Measurements from ENCODE around the gene USP36.

DNA sequence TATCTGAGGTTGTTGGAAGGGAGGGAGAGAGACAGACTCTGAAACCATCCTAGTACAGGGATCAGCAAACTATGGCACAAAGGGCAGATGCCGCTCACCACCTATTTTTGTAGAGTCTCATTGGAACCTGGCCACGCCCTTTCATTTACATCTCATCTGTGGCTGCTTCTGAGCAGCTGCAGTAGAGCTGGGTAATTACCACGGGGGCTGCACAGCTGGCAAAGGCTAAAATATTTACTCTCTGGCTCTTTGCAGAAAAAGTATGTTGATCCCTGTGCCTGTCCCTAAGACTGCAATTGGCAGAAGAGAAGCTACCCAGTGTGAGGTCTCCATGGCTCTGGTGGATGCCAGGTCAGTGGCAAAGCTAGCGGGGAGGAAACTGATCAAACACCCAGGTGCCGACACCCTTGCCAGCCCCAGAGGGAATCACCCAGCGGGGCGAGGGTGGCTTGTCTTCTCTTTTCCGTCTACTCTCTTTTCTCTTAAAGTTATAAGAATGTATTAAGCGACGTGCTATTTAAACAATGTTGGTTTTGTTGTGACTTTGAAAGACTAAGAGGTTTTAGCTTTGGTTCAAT, 48.4 kb upstream of the USP36 start:
- TF ChIP-seq, protein P1, sequence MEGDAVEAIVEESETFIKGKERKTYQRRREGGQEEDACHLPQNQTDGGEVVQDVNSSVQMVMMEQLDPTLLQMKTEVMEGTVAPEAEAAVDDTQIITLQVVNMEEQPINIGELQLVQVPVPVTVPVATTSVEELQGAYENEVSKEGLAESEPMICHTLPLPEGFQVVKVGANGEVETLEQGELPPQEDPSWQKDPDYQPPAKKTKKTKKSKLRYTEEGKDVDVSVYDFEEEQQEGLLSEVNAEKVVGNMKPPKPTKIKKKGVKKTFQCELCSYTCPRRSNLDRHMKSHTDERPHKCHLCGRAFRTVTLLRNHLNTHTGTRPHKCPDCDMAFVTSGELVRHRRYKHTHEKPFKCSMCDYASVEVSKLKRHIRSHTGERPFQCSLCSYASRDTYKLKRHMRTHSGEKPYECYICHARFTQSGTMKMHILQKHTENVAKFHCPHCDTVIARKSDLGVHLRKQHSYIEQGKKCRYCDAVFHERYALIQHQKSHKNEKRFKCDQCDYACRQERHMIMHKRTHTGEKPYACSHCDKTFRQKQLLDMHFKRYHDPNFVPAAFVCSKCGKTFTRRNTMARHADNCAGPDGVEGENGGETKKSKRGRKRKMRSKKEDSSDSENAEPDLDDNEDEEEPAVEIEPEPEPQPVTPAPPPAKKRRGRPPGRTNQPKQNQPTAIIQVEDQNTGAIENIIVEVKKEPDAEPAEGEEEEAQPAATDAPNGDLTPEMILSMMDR (IDR thresholded peaks at IDR 0.05): no peak
- no peak for TF ChIP-seq ZFX (IDR thresholded peaks at IDR 0.05; ENCODE audit: borderline replicate concordance)

Data from 22Rv1 (cell line).